Measurements from ENCODE around the gene TBCEL.
"Not testable (repeated sequence)": the region's sequence is repeated elsewhere in the genome, so short reads cannot be mapped to it uniquely, and the experiment has no call there.

Gene TBCEL, protein sequence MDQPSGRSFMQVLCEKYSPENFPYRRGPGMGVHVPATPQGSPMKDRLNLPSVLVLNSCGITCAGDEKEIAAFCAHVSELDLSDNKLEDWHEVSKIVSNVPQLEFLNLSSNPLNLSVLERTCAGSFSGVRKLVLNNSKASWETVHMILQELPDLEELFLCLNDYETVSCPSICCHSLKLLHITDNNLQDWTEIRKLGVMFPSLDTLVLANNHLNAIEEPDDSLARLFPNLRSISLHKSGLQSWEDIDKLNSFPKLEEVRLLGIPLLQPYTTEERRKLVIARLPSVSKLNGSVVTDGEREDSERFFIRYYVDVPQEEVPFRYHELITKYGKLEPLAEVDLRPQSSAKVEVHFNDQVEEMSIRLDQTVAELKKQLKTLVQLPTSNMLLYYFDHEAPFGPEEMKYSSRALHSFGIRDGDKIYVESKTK

DNA sequence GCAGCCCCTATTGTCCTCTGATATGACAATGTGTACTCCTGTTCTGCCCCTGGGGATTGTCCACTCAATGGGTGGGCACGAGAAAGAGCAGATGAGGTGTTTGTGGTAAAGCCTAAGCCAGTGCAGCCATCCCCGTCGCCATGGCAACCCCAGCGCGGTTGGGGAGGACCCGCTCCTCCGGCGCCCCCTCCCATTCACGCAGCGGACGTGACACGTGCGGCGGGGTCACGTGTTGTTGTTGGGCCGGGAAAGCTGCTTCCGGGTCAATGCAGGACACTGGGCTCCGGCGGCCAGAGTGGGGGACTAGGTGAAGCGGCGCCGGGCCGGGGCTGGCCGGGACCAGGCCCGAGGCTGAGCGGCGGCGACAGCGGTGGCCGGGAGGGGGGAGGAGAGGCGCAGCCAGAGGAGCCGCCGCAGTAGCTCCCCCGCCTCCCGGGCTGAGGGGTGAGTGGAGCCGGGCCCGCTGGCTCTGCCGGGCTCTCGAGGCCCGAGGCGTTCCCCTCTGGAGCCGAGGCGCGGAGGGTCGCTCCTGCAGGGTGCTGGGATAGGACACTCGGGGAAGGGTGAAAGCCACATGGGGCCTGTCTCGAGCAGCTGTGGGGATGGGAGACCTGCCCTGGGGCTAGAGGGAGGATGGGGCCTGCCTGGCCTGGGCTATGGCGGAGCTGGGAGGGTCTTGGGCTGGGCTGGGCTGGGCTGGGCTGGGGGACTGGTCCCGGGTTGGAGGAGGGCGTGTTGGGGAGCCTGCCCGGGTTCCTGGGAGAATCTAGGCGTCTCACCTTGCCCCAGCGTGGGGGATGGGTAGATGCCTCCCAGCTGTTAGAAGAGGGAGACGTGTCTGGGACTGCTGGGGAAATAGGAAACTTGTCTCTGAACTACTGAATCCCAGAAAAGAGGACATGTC is at the start of gene TBCEL:
TBCEL (plus strand) TSS at position 255 of the 904 bp plus-strand sequence. CDS start 21,589 bp downstream, outside the sequence.
- DNase-seq = peak; percentile 89

DNA sequence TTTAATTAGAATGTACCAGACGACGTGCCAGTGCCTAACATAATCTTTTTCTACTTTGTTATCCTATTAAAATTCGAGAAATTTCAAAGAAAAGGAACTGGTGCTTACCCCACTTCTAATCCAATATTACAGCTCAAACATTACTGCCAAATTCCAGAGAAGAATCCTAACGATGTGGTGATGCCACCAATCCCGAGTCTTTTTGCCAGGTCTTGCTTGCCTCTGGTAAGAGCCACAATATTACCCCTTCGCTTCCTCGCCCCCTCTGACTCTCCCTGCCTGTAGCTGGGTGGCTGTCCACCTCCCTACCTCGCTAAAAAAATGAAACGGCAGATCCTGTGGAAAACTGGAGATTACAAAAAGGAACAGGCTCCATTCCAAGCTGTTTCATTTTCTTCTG is 49.4 kb upstream of the TBCEL start:
- no peak for DNase-seq

DNA sequence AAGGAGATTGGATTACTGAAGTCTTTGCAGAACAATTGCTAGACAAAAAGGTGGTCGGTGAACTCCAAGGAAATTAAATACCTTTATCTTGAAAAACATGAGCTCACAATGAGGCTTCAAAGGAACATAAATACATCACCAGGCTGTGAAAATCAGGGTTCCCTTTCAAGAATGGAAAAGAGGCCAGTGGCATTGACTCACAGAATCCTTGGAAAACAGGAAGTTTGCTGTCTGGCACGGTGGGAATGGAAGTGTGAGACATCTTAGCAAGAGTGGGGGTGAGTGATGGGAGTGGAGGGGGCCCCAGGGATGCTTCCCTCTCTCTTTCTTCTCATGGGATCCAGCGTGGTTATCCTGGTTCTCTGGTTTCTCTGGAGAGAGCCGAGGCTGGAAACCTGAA is 48.9 kb upstream of the TBCEL start:
- DNase-seq = no peak

DNA sequence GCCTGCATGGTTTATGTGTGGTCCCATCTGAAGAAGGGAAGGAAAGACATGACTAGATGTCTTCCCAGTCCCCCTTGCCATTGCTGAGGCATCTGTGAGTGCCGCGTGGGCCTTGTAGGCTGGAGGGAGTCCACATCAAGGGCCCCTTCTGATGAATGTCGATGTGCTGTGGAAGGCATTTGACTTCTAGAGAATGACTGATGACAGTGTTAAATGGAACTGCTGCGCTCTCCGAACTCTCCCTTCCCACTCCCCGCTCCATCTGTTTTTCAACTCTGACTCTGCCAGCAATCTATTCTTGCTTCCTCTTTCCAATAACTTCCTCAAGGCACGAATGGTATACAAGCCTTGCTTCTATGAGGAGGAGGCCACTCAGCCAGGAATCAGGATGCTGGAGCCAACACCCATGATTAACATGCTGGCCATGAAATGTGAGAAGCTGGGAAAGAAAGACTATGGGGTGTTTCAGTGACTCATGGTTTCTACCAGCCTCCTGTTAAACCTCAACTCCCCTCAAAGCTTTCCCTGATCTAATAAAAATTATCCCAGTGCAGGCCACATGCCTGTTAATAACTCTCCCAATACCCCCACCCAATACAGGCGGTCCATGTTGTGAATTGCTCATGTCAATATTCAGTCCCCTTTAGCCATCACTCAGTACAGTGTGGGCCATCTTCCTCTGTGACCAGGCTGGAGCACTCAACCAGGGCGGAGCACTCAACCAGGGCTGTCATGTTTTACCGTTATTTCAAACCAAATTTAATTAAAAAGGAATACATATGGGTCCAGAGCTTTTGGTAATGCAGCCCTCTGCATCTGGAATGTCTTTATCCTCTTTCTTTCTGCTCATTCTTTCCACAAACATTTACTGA is 46.4 kb upstream of the TBCEL start:
- DNase-seq = no peak

DNA sequence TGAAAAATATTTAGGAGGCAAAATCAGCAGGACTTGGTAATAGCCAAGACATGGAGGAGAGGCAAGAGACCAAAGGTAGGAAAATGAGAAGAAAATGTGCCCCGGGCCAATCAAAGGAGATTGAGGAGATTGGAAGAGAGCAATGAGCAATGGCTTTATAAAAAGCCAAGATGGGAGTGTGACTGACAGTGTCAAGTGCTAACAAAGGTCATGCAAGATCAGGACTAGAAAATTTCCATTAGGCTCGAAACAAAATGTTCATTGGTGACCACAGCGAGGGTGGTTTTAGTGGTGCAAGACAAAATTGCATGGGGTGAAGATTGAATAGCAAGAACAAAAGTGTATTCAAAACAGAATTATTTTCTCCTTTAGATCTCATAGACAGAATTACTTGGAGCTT is 45.2 kb upstream of the TBCEL start:
- DNase-seq = no peak

DNA sequence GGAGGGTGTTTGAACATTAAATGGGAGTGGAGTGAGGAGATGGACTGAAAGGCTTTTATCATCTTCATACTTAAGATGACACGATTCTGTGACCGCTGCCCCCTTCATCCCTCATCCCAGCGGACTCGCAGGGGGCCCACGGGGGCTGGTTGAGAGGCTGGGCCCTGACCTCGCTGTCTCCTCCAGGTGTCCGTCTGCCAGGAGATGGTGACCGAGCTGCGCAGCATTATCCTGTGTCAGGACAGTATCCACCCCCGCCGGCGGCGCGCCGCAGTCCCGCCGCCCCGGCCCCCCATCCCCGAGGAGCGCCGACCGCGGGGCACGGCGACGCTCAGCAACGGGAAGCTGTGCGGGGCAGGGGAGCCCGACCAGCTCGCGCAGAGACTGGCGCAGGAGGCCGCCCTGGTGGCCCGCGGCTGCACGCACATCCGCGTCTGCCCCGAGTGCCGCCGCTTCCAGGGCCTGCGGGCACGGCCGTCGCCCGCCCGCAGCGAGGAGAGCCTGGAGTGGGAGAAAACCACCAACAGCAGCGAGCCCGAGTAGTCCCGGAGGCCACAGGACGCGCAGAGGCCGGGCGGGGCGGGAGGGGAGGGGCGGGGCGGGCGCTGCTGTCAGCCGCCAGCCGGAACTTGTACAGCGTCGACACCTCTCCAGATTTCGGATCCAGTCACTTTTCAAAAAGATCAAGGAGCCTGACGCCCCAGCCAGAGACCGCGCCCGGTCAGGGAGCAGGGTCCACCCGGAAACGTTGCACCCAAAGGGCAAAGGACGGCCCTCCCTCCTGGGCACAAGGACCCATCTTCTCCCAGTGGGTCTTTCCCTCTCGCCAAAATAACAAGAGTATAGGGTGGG is 38.0 kb upstream of the TBCEL start:
- DNase-seq = peak; percentile 52

DNA sequence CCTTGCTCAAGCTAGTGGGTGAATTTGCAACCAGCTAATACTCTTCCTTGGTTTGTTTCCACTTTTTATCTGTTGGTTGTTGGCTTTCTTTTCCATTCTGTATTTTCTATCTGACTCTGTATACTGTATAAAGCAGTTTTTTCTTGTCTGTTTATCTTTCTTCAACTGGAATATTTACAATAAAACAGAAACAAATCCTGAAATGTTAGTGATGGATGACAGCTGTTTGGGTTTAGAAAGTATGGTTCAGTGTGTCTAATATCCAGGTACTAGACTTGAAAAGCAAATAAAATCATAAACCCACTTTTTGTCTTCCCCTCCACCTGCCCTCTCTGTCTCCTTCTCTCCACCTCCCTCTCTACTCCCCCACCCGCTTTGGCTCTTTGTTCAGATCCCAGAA is 35.3 kb upstream of the TBCEL start:
- no peak for DNase-seq

DNA sequence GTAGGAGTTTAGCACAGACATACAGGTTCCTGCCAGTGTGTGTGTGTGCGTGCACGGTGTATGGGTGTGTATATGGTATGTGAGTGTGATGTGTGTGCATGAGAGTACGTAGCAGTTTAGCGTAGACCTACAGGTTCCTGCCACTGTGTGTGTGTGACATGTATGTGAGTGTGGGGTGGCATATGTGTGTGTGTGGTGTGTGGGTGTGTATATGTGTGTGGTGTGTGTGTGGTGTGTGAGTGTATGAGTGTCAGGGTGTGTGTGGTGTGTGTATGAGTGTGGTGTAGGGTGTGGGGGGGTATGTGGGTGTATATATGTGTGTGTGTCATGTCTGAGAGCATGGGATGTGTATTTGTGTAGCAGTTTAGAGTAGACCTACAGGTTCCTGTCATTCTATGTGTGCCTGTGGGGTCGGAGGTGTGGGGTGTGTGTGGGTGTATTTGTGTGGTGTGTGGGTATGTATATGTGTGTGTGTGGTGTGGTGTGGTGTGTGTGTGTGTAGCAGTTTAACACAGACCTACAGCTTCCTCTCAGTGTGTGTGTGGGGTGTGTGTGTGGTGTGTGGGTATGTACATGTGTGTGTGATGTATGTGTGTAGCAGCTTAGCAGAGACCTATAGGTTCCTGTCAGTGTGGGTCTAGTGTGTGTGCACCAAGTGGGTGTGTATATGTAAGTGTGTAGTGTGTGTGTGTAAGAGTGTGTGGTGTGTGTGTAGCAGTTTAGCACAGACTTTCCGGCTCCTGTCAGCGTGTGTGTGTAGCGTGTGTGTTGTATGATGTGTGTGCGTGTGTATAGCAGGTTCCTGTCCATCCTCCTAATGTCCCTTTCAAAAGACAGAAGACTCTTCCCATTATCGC is 31.8 kb upstream of the TBCEL start:
- DNase-seq = no peak

DNA sequence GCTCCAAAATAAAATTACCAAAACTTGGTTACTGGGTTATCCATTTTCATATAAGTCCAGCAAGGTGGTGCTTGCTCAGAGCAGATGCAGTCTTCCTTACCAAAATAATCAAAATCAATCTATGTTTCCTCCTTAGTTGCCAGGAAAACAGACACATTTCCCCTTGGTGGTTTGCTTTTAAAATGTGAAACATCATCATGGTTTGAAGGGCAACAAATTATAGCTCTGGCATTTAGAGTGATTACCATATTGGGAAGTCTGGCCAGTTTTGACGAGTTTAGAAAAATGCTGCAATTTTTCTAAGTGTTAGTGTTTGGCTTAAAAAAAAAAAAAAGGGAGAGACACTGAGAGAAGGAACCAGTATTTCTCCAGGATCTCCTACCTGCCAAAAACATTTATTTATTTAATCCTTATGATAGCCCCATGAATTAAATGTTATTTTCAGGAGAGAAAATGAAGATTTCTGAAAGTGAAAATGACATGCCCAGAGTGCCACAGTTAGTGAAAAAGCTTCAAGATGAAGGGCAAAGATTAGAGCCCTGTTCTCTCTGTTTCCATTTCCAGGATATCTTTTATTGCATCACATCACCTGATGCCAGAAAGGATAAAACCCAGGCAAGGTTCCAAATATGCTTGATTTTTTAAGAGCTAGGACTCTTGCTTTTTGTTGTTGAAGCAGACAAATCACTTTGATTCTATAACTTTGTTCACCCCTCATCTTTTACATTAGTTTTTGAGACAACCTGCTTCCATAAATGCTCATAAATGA is 29.6 kb upstream of the TBCEL start:
- DNase-seq = no peak

DNA sequence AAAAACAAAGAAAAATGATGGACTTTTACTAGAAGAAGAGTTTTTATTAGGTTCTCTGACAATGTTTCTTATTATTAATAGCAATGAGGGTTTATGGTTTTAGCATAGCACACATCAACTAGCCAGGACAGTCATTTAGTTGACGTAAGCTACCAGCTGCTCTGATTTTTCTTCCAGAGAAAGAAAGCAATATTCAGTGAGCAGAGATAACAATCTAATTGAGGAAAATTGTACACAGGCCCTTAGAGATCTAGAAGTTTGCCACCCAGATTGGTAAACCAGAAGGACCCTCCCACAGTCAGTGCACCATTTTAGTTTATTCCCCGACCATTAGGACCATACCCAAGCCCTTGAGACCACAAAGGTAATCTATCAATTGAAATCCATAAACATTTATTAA is 28.7 kb upstream of the TBCEL start:
- DNase-seq = no peak

DNA sequence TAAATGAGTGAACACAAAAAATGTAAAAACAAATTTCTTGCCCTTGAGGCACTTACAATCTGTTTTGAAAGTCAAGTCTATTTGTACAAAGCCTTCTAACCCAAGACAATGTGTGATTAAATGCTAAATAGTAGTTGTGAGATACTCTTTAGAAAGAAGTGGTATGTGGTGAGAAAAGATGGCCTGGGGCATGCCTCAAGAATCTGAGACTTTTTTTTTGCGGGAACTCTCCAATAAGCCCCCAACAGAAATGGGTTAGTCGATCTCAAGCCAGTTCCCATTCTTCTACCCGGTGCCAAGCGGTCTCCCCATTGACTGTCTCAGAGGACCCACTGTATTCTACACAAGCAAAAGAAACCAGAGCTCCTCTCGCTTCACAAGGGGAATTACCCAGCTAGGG is 26.9 kb upstream of the TBCEL start:
- no peak for DNase-seq

DNA sequence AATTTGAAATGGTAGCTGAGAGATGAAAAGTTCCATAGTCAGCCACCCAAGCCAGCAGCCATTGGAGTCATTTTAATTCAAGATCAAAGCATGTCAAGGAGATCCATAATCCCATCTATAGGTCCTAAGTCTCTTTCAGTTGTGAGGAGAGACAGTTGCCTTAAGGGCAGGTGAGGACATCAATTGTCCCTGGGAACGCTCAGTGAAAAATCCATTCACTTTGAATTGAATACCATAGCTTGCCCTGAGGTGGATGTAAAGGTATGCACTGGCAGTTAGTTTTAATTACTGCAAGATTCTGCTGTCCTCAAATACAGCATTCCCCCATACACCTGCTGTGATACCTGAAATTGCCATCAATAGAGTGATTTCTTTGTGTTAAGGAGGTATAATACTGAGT is 25.3 kb upstream of the TBCEL start:
- no peak for DNase-seq

DNA sequence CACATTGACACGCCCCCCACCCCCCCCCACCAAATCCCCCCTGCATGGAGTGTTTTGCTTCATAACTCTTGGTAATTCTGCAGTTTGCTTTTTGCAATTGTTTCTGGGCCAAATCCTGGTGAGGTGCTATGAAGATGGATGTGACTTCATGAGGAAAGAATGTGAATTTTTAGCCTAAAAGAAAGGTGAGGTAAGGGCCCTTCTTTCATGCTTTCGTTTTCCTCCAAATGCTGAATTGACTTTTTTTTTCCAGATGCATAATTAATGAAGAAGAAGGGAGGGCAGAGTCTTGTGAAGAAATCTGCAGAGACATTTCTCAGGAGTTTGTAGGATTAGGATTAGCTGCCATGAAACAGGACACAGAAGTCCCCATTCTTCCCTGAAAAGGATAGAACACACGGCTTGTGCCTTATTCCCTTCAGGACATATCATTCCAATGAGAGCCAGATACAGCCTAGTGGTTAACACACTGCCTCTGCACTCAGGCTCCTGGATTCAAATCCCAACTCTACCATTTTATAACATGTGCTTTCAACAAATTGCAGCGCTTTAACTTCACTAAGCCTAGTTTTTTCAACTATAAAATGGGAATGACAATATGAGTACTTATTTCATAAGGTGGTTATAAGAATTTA is 19.6 kb upstream of the TBCEL start:
- DNase-seq = no peak

DNA sequence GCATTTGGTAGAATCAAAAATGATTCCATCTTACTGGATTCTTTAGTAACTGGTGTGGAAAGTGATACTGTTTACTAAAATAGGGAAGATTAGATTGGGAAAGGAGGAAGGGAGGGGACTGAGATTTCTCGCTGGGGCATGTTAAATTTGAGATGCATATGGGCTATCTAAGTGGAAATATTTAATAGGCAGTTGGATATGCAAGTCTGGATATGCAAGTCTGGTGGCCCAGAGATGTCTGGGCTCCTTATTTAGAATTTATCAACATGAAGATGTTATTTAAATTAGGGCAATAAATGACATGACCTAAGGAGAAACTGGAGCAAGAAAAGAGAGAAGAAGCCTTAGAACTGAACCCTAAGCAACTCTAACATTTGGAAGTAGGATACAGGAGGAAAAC is 17.0 kb upstream of the TBCEL start:
- DNase-seq = no peak

DNA sequence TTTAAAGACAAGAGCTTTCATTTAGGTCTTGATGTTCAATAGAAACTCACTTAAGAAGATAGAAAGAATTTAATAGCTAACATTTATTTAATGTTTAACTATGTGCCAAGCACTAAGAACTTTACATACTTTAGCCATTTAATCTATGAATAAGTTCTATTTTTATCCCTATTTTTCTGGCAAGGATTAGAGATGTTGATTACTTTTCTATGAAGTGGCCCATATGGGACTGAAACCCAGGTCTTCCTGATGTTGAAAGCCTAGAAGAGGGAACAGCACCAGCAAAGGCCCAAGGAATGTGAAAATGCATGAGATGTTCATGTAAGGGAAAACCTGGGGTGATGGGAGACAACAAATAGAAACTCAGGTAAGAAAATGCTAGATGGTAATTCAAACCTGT is 15.4 kb upstream of the TBCEL start:
- no peak for DNase-seq

DNA sequence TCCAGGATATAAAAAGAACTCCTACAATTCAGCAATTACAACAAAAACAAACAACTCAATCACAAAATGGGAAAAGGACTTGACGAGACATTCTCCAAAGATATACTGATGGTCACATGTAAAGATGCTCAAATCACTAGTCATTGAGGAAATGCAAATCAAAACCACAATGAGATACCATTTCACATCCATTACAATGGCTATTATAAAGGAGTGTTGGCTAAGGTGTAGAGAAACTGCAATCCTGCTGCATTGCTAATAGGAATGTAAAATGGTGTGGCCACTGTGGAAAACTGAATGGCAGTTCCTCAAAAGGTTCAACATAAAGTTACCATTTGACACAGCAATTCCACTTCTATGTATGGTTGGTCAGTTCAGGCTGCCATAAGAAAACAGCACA is 11.8 kb upstream of the TBCEL start:
- no peak for DNase-seq

DNA sequence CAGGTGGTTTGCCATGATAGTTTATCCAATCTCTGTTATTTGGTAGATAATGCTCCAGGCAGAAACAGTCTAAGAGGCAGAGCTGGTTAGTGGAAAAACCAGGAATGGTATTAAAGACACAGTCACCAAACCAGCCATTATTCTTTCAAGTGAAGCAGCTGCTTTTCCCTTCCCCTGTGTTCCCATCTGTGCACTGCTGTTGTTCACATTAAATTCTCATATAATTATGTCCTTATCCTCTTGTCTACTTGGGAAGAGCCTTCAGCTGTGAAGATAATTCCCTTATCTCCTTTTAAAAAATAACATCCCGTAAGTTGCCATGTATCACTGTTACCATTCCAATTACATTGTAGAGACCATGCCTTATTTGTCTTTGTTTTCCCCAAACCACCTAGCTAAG is 5.2 kb upstream of the TBCEL start:
- no peak for DNase-seq

DNA sequence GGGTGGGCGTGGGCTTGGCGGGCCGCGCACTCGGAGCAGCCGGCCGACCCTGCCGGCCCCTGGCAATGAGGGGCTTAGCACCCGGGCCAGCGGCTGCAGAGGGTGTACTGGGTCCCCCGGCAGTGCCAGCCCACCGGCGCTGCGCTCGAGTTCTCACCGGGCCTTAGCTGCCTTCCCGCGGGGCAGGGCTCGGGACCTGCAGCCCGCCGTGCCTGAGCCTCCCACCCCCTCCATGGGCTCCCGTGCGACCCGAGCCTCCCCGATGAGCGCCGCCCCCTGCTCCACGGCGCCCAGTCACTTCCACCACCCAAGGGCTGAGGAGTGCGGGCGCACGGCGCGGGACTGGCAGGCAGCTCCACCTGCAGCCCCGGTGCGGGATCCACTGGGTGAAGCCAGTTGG is 2.2 kb upstream of the TBCEL start:
- not testable (repeated sequence) for DNase-seq

DNA sequence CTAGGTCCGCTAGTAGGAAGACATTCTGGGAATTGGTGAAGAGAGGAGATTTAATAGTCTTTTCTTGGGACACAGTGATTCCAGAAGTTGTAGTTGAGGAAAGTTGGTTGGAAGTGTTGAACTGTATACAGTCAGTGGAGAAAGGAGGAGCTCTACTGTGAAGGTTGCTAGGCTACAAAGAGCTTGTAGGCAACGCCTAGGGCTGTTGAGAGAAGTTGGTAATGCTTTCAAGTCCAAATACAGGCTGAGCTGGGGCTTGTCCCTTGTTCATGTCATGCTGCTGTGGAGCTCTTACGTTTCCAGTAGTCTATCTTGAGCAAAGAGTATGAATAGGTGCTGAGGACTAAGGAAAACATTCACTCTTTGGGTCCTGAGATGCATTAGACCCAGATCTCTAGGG is 1.1 kb downstream of the TBCEL start:
- DNase-seq = no peak

DNA sequence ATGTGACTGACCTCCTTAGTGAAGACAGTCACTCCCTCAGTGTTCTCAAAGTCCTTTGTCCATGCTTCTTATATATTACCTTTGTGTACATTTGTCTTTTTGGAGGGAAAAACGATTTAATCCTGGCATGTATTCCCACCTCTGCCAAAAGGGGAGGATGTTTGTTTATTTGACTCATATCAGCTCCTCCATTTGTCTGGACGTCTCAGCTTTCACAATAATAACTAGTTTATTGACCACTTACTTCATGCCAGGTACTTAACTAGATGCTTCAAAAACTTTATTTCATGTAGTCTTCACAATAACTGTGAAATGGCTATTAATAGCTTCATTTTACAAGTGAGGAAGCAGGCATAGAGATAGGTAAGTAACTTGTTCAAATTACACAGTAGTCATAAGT is 5.3 kb downstream of the TBCEL start:
- no peak for DNase-seq
